B cell (primary cell): Measurements from ENCODE around the gene CC2D2A. TPM values are rescaled to one million over a fixed set of nuclear protein-coding genes. Genes with fewer than 3 reads are reported as not detected.

Source experiments
- ATAC-seq: fragments of 200-7000 bp; cut with Tn5 transposase; one replicate; pipeline ENCODE4 v1.10.0; 2021; ENCODE audit warnings: low read depth, mild to moderate bottlenecking, moderate number of reproducible peaks, moderate library complexity
- CTCF ChIA-PET: fragments of 350-600 bp; sonication (Branson Sonifier 250); formaldehyde crosslinking; loops from one replicate; lab custom pipeline; 2021; ENCODE audit warnings: antibody characterized with exemption, inconsistent platforms; lab: Charles Lee
- POLR2A ChIA-PET: fragments of 350-600 bp; sonication (Branson Sonifier 250); formaldehyde crosslinking; loops from one replicate; lab custom pipeline; 2021; ENCODE audit warnings: antibody characterized with exemption; lab: Charles Lee
- DNase-seq: peaks from one replicate; pipeline ENCODE4 v3.0.0; 2013
- H2AFZ ChIP-seq: 2 replicates; pipeline ENCODE4 v1.6.1; 2012; ENCODE audit warnings: mild to moderate bottlenecking, low read depth, low read length; ENCODE audit not compliant: insufficient read depth, poor library complexity, severe bottlenecking
- H3K27ac ChIP-seq, 2 donors: 1 replicate in 1 of 2; 2 replicates in 1 of 2; pipeline ENCODE4 v1.5.1; 2012 to 2013; ENCODE audit warnings: low read length in 2 of 2, mild to moderate bottlenecking in 2 of 2, moderate library complexity in 1 of 2
- H3K27me3 ChIP-seq, 4 experiments: fragments of 200-600 bp in 1 of 4; sonication (generic) in 1 of 4; replicated peaks in 1 of 4; 1 replicate in 2 of 4; 2 replicates in 2 of 4; pipeline versions ENCODE4 v1.6.1 to v1.7.0; 2013 to 2016; ENCODE audit warnings: low read length in 3 of 4, mild to moderate bottlenecking in 2 of 4, mixed read lengths in 1 of 4, moderate library complexity in 1 of 4; ENCODE audit not compliant: insufficient read depth in 4 of 4, control insufficient read depth in 3 of 4; ENCODE audit errors: control extremely low read depth in 1 of 4
- H3K36me3 ChIP-seq, 2 experiments: replicated peaks in 1 of 2; 1 replicate in 1 of 2; 2 replicates in 1 of 2; pipeline versions ENCODE4 v1.6.1 to v1.7.1; 2013; ENCODE audit warnings: low read length in 1 of 2; ENCODE audit not compliant: insufficient read depth in 2 of 2, control insufficient read depth in 1 of 2; ENCODE audit errors: control extremely low read depth in 1 of 2, extremely low read depth in 1 of 2
- H3K4me1 ChIP-seq, 2 donors: fragments of 200-600 bp in 1 of 2; sonication (generic) in 1 of 2; 1 replicate in 1 of 2; 2 replicates in 1 of 2; pipeline versions ENCODE4 v1.5.1 to v1.6.1; 2013 to 2017; ENCODE audit warnings: low read length in 2 of 2; ENCODE audit not compliant: control insufficient read depth in 2 of 2, insufficient read depth in 2 of 2
- H3K4me2 ChIP-seq: replicated peaks from 2 replicates; pipeline ENCODE3; 2012; ENCODE audit warnings: mild to moderate bottlenecking, low read depth, low read length; ENCODE audit not compliant: poor library complexity, severe bottlenecking
- H3K4me3 ChIP-seq, 5 experiments: fragments of 200-600 bp in 1 of 5; sonication (generic) in 1 of 5; 1 replicate in 3 of 5; 2 replicates in 2 of 5; pipeline versions ENCODE4 v1.5.1 to v1.7.0; 2011 to 2016; ENCODE audit warnings: low read length in 4 of 5, mild to moderate bottlenecking in 4 of 5, low read depth in 2 of 5, control low read depth in 1 of 5, moderate library complexity in 1 of 5; ENCODE audit not compliant: insufficient read depth in 1 of 5; ENCODE audit errors: control extremely low read depth in 1 of 5, extremely low read depth in 1 of 5
- H3K79me2 ChIP-seq: fragments of 200-600 bp; sonication (generic); one replicate; pipeline ENCODE4 v1.6.0; 2016; ENCODE audit warnings: low read length; ENCODE audit not compliant: control insufficient read depth, insufficient read depth
- H3K9ac ChIP-seq: fragments of 200-600 bp; sonication (generic); 2 replicates; pipeline ENCODE4 v1.6.1; 2017; ENCODE audit warnings: mild to moderate bottlenecking, low read length, moderate library complexity
- H3K9me3 ChIP-seq, 3 donors: one replicate each; pipeline versions ENCODE4 v1.6.1 to v1.7.1; 2013; ENCODE audit warnings: low read length in 2 of 3; ENCODE audit not compliant: control insufficient read depth in 2 of 3, insufficient read depth in 1 of 3; ENCODE audit errors: control extremely low read depth in 1 of 3
- H4K20me1 ChIP-seq: 2 replicates; pipeline ENCODE4 v1.6.0; 2012; ENCODE audit warnings: mild to moderate bottlenecking, low read length; ENCODE audit not compliant: insufficient read depth, control insufficient read depth, poor library complexity, severe bottlenecking
- H3K27ac Mint-ChIP-seq: one replicate; pipeline ENCODE4 v1.8.0; 2021; ENCODE audit warnings: mixed read lengths
- H3K27me3 Mint-ChIP-seq: one replicate; pipeline ENCODE4 v1.8.0; 2021; ENCODE audit warnings: mixed read lengths
- H3K4me1 Mint-ChIP-seq: one replicate; pipeline ENCODE4 v1.8.0; 2021; ENCODE audit warnings: mixed read lengths
- H3K4me3 Mint-ChIP-seq: one replicate; pipeline ENCODE4 v1.8.0; 2021; ENCODE audit warnings: mixed read lengths
- H3K9me3 Mint-ChIP-seq: one replicate; pipeline ENCODE4 v1.8.0; 2022; ENCODE audit warnings: mixed read lengths; ENCODE audit not compliant: insufficient read depth
- EZH2 ChIP-seq: IDR thresholded peaks from 2 replicates; pipeline ENCODE4 v1.6.1; 2012; ENCODE audit warnings: borderline replicate concordance, low read depth, mild to moderate bottlenecking, moderate library complexity, low read length; ENCODE audit not compliant: insufficient read depth, poor library complexity, severe bottlenecking
- WGBS: methylation state at CpG from one replicate; pipeline ENCODE4 v1.1.5; 2013; ENCODE audit warnings: missing lambda C conversion rate; ENCODE audit not compliant: insufficient coverage; 5-methylcytosine and 5-hydroxymethylcytosine counted together
- intact Hi-C: fragments of 100-400 bp; cut with micrococcal nuclease; formaldehyde crosslinking; loops from one replicate; pipeline ENCODE4 v1.10.0; 2022
- polyA plus RNA-seq: library from polyadenylated mRNA; depleted of rRNA; stranded (reverse); fragments of >200 nt; gene quantifications from 2 replicates; pipeline ENCODE4 v1.2.3, GENCODE V29; 2012
- total RNA-seq, 2 donors: library from RNA; stranded (reverse); fragments of 120-200 nt in 1 of 2; gene quantifications; 1 replicate in 1 of 2; 2 replicates in 1 of 2; pipeline versions ENCODE4 v1.2.3 to v1.2.4, GENCODE V29; 2013 to 2022
- TF ChIP-seq, protein P1 (sequence below): fragments of 200-600 bp; IDR thresholded peaks from one replicate; pipeline ENCODE4 v1.8.0; 2022; ENCODE audit warnings: antibody characterized with exemption, mild to moderate bottlenecking

CC2D2A gene
- total and polyA plus RNA-seq, 2 donors (not counting 1 experiment from before 2014, with no cell fraction given) = not detected

DNA sequence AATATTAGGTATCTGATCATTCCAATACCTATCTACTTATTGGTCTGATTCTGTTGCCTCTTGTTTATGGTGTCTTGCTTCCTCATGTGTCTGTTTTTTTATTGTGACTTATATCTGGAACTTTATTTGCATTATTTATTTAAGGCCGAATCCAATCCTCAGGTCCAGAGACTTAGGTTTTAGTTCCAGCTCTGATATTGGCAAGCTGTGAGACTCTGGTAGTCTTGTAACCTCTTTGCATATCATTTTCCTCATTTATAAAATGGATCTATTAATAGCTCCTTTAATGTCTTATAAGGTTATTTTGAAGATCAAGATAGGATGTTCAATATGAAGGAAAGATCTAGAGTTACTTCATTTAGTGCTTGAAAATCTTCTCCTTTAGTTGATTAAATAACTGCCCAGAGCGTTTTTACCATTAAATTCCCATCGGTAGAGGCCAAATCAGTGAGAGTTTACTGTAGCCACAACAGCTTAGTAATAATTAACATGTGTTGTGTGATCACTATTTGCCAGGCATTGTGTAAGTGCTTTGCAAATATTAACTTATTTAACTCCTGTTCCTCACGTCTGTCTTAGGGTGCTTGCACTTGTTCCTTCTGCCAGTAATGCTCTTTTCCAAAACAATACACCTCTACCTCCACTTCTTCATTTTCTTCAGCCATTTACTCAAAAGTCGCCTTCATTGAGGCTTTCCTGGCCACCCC is 82.2 kb downstream of the CC2D2A start:
- no peak overlapping the region for H3K27ac Mint-ChIP-seq
- TF ChIP-seq, protein P1, sequence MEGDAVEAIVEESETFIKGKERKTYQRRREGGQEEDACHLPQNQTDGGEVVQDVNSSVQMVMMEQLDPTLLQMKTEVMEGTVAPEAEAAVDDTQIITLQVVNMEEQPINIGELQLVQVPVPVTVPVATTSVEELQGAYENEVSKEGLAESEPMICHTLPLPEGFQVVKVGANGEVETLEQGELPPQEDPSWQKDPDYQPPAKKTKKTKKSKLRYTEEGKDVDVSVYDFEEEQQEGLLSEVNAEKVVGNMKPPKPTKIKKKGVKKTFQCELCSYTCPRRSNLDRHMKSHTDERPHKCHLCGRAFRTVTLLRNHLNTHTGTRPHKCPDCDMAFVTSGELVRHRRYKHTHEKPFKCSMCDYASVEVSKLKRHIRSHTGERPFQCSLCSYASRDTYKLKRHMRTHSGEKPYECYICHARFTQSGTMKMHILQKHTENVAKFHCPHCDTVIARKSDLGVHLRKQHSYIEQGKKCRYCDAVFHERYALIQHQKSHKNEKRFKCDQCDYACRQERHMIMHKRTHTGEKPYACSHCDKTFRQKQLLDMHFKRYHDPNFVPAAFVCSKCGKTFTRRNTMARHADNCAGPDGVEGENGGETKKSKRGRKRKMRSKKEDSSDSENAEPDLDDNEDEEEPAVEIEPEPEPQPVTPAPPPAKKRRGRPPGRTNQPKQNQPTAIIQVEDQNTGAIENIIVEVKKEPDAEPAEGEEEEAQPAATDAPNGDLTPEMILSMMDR = no peak
- no peak for TF ChIP-seq EZH2

DNA sequence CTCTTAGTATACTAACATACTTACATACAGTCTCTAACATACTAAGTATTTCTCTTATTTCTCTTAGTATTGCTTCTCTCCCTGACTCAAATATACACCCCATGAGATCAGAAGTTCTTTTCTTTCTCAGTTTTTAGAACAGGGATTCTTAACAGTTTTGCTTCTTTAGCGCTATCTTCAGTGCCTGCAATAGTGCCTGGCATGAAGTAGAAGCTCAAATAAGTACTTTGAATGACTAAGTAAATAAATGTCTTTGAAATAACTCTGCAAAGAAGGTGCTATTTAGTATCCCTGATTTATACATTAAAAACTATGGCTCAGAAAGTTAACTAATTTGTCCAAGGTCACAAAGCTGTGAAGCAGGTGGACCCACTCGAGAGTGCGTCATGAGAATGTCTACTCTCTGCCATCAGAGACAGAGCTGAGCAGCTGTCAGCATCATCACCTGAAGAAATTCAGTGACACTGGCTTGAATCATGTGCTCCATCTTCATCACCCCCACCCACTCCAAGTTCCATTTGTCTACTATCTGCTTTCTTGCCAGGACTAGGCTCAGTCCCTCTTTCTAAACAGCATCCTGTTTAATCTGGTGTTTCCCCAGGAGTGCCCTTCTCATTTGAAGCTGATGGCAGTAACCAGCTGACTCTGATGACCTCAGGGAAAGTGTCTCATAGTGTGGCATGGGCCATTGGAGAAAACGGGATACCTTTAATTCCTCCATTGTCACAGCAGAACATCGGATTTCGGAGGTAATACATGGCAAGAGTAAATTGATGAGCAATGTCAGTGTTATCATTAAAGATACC is 83.1 kb downstream of the CC2D2A start:
- H3K27me3 ChIP-seq = no peaks in the 10 kb centered on the region
- no peaks in the 10 kb centered on the region for H4K20me1 ChIP-seq
- Mint-ChIP-seq H3K4me1 (no peaks in the 10 kb centered on the region), H3K27ac (no peak overlapping the region), H3K9me3 (no peaks in the 10 kb centered on the region), H3K27me3 (no peaks in the 10 kb centered on the region), H3K4me3 (no peak overlapping the region)
- CTCF ChIA-PET = no interaction called here
- ATAC-seq = no peak
- no peak overlapping the region for H3K9ac ChIP-seq
- WGBS = 100% methylated on average over 2 of the region's 6 CpGs
- no peak overlapping the region for H2AFZ ChIP-seq
- H3K4me1 ChIP-seq = no peaks in the 10 kb centered on the region
- POLR2A ChIA-PET = no interaction called here
- intact Hi-C loops = no loop called here
- no peak overlapping the region for H3K4me2 ChIP-seq
- H3K36me3 ChIP-seq = no peaks in the 10 kb centered on the region
- no peaks in the 10 kb centered on the region for H3K79me2 ChIP-seq
- TF ChIP-seq EZH2 = no peak
- TF ChIP-seq, protein P1 = no peak
- DNase-seq = no peak
- H3K9me3 ChIP-seq = no peaks in the 10 kb centered on the region
- H3K27ac ChIP-seq = no peak overlapping the region
- H3K4me3 ChIP-seq = no peak overlapping the region

More for the DNA sequence above, 82.2 kb downstream of the CC2D2A start:
- DNase-seq = no peak
- Mint-ChIP-seq H3K4me3 (no peak overlapping the region), H3K4me1 (peaks cover 2% of the 10 kb centered on the region), H3K27me3 (no peaks in the 10 kb centered on the region), H3K9me3 (no peaks in the 10 kb centered on the region)
- no peaks in the 10 kb centered on the region for H3K36me3 ChIP-seq
- H4K20me1 ChIP-seq = no peaks in the 10 kb centered on the region
- ATAC-seq = no peak
- no peaks in the 10 kb centered on the region for H3K79me2 ChIP-seq
- POLR2A ChIA-PET = no interaction called here
- H2AFZ ChIP-seq = no peak overlapping the region
- no peak overlapping the region for H3K27ac ChIP-seq
- 88% methylated on average over 2 of the region's 5 CpGs for WGBS
- intact Hi-C loops = no loop called here
- no peaks in the 10 kb centered on the region for H3K27me3 ChIP-seq
- H3K4me1 ChIP-seq = peaks cover 3 to 4% of the 10 kb centered on the region in 2 donors
- CTCF ChIA-PET = no interaction called here
- no peaks in the 10 kb centered on the region for H3K9me3 ChIP-seq
- no peak overlapping the region for H3K4me3 ChIP-seq
- no peak overlapping the region for H3K9ac ChIP-seq
- no peak overlapping the region for H3K4me2 ChIP-seq
